Sigmoid colon (tissue), 4 donors: Measurements from ENCODE around the gene GTF2H3.

Experiments used
- CTCF ChIP-seq, 4 experiments: fragments of 450-650 bp in 3 of 4; fragments of 200-600 bp in 1 of 4; IDR thresholded peaks; one replicate each; pipeline ENCODE4 v1.5.1; 2016 to 2019; ENCODE audit warnings: antibody characterized with exemption in 4 of 4, mild to moderate bottlenecking in 3 of 4, moderate library complexity in 2 of 4
- EP300 ChIP-seq, 4 donors: sonication (generic); formaldehyde crosslinking; IDR thresholded peaks; one replicate each; pipeline ENCODE4 v1.6.1; 2017; ENCODE audit warnings: antibody characterized with exemption in 4 of 4
- POLR2AphosphoS5 ChIP-seq, 4 donors: sonication (generic); formaldehyde crosslinking; IDR thresholded peaks; one replicate each; pipeline ENCODE4 v1.6.1; 2017; ENCODE audit warnings: antibody characterized with exemption in 4 of 4

- TF ChIP-seq POLR2AphosphoS5 (IDR thresholded peaks at IDR 0.05) (no peak), CTCF (IDR thresholded peaks at IDR 0.05) (no peak), EP300 (IDR thresholded peaks at IDR 0.05) (no peak)
Measured at GRCh38 chr12:123617144-123617543, 16.5 kb upstream of the GTF2H3 start.
